ENCODE data around the gene SLC2A11.
A peak's percentile ranks its signal among the peaks of the same experiment; 100 is the strongest.

The SLC2A11 gene

DNA sequence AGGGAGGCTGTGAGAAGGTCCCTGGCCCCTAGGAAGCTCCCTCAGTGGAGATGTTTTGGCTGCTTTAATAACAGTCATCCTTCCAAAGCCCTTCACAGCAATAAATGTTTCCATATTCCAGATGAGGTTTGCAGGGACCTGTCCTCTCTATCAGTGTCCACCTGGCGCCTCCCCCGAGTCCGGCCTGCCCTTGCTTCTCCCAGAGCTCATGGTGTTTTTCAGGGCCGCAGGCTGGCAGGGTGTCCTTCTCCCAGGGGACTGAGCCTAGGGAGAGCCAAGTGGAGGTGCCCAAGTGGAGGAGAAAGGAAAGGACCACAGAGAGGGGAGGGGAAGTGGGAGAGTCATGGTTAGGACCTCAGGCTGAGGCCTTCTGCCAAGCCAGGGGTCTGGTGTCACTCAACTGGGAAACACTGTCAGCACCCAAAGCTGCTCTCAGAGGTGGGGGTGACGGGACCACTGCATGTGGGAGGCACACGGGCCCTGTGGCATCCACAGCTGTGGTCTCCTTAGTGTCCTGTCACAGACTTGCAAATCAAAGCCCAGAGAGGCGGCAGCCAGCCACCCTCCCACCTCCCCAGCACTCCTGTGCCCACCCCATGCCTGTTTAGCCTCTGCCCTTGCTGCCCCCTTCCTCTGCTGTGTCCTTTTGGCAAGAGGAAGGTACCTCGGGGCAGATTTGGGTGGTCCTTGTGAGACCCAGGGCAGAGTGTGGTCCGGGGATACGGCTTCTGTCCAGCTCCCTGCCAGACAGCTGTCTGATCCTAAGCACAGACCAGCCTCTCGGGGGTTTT lies 25.3 kb upstream of the SLC2A11 start:
- no peak for DNase-seq (ENCODE audit: low read depth in 3 of 3)

DNA sequence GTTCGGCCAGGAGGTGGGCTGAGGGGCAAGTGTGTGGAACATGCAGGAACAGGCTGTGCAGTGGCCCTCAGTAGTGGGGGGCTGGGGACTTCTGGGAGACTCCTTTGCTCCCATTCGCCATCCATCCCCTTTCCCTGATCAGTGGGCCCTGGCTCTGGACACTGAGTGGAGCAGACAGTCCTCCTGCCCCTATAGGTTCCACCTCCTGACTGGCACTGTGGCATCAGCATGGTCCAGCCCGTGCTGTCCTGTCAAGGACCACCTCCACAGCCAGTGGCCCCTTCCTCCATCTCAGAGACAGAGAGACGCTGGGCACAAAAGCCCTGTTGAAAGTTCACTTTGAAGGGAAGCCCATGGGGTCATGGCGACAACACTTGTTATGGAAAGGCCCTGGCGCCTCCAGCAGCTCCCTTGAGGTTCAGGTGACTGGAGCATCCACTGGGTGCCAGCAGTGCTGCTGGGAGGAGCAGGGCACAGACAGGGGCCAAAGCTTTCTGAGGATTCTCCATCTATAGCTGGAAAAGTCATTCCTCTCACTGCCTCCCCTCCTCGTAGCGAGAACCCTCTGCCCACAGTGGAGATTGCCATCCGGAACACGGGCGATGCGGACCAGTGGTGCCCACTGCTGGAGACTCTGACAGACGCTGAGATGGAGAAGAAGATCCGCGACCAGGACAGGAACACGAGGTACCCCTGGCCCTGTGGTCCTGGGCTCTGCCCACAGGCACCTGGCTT lies 24.5 kb upstream of the SLC2A11 start:
- DNase-seq (ENCODE audit: low read depth in 3 of 3), result no peak

DNA sequence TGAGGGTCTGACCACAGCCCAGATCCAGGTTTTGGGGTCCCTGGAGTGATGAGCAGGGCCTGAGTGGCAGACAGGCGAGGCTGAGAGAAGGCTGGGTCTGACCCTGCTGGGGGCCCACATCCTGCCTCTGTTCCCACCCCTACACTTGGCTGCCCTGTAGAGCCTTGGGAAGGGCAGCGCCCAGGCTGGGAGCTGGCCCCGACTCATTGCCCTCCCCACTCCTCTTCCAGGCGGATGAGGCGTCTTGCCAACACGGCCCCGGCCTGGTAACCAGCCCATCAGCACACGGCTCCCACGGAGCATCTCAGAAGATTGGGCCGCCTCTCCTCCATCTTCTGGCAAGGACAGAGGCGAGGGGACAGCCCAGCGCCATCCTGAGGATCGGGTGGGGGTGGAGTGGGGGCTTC lies 23.8 kb upstream of the SLC2A11 start:
- DNase-seq (ENCODE audit: low read depth in 3 of 3), result no peak

DNA sequence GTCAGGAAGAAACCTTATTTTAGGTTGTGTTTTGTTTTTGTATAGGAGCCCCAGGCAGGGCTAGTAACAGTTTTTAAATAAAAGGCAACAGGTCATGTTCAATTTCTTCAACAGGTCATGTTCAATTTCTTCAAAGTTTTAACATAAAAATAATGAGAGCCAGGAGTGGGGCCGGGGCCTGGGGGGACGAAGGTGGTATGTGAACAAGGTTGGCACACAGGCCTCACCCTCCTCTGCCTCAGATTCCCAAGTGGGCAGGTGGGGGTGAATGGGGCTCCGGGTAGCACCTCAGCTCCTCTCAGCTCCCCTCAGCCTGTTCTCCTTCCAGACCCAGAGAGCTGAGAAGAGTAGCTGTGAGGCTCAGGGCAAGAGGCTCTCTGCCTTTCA lies 23.3 kb upstream of the SLC2A11 start:
- no peak for DNase-seq (ENCODE audit: low read depth in 3 of 3)

DNA sequence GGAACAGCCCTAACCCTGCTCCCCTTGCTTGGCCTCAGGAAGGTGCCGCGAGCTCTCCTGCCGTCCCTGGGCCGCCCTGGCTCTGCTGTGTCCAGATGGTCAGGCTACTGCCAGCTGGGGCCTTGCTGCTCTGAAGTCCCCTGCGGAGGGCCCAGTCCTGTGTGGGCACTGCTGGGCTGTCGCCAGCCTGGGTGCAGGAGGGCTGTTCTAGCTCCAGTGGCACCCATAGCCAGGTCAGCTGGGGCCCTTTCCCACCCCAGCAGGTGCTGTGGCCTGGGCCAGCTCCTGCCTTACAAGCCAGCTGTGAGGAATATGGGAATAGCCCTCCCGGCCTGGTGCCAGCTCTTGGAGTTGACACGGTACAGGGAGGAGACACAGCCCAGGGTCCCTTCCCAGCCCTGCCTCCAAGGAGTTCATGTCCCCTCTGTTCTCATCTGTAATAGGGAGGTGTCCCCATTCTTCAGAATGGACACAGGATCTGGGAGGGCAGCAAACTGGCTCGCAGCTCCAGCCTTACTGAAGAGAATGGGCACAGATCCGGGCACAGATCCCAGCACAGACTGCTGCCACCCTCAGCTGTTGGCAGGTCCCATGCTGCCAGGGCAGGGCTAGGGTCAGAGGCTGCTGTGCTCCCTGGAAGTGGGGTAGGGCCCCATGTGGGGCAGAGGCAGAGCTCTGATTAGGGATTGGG lies 22.7 kb upstream of the SLC2A11 start:
- DNase-seq (ENCODE audit: low read depth in 3 of 3), result no peak

DNA sequence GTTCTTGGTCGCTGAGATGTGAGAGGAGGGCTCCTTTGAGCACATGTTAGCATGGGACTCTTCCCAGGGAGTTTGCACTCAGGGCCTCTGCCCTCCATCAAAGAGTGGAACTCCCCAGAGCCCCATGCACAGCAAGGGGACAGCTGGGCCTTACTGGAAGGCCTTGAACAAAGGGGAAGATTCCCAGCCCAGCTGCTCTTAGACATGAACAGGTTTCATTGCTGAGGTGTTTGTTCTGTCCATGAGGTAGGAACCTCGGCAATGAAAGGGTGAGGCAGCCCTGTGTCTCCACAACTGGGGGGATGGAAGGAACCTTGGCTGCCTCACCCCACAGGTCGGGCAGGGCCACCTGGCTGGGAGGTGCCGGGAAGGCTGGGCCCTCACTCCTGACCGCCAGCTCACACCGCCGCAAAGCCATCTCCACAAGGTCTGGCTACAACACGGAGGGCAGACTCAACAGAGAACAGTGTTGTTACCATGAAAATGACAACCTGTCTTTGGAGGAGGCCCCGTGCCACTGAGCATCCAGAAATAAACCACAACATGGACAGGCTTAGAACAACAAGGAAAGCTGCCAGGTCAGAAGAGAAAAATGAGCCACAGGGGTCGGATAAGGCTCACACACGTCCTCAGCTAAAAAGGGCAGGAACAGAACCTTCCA lies 22.1 kb upstream of the SLC2A11 start:
- no peak for DNase-seq (ENCODE audit: low read depth in 3 of 3)

DNA sequence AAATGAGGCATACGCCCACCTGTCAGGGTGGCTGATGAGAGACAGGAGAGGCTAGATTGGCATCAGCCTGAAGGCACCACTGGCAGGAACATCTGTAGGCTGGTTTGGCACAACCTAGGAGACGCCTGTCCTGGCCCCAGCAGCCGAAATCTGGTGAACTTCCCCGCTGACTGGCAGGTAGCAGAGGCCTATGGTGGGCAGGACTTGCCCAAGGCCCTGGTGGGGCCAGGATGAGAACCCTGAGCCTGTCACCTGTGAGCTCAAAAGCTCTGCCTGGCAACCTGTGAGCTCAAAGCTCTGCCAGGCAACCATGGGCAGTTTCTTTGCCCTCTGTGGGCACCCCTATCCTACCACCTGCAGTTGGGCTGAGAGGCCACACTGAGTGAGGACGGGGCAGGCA lies 21.4 kb upstream of the SLC2A11 start:
- DNase-seq (ENCODE audit: low read depth in 3 of 3), result no peak

DNA sequence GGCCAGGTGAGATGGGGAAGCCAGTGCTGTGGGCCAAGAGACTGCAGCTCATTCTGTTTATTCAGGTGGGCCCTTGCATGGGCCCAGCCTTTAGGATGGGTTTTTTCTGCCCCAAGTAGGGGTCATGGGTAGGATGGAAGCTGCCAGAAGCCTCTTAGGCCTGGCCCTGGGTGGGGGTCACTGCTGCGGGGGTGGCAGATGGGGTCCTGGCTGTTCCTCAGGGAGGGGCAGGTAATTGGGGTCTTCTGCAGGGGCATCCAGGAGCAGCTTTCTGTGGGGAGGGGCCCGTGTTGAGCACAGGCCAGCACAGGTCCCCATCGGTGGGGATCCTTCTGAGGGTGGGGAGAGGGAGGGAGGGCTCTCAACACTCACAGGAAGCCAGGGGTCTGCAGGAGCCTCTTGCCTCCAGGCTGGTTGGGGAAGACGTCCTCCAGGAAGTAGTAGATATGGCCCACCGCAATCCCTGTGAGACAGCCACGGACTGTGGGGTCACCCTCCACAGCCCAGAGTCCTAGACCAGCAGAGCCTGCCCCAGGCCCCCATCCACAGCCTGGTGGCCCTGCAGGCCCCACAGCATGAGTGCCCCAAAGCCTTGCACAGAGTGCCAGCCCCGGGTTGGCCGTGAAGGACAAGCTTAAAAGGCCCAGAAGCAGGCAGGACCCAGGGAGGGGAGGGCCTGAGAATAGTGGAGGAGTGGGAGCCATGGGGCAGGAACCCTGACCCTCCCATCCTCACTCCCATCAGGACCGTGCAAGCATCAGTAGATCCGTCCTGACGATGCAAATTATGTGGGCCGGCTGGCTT lies 20.8 kb upstream of the SLC2A11 start:
- DNase-seq (ENCODE audit: low read depth in 3 of 3), result no peak

DNA sequence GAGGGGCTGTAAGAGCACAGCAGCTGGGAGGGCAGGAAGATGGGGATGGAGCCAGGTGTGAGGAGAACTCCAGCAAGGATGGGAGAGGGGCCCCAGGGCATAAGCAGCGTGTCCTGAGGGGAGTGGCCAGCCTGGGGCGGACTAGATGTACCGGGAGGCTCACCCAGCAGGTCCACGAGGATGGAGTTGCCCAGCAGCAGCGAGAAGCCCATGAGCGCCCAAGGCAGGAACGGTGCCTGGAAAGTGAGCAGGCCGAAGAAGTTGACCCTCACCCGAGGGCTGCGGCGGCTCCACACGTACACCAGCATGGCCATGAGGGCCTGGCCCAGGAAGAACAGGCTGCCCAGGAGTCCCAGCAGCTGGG lies 20.2 kb upstream of the SLC2A11 start:
- DNase-seq (ENCODE audit: low read depth in 3 of 3), result no peak

DNA sequence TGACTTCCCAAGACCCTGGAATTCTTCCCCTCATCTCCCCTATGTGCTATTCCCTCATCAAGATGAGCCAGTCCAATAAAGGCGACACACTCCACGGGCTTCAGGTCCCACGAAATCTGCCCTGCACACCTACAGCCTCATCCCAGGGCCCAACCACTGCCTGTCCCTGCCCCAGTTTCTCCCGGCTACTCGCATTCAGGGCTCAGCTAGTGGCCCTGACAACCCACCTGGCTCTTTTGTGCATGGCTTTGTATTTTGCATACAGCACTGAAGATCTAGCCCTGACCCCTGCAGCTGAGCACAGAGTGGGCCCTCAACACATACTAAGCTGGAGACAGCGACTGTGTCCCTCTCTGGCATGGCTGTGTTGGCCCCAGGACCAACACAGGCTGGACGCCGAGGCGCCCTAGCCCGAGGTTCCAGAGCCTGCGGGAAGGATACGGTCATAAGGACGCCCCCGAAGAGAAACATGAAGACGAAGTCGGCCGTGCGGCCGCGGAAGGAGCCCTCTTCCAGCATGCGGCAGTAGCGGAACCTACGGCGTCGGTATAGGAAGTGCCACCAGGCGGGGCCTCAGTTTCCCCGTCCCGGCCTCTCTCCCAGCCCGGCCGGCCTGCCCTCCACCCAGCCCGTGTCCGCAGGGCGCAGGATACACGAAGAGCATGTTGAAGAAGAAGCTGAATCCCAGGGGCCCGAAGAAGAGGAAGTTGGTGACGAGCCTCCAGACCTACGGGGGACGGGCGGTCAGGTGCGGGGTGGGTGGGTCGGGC lies 19.6 kb upstream of the SLC2A11 start:
- no peak for DNase-seq (ENCODE audit: low read depth in 3 of 3)

DNA sequence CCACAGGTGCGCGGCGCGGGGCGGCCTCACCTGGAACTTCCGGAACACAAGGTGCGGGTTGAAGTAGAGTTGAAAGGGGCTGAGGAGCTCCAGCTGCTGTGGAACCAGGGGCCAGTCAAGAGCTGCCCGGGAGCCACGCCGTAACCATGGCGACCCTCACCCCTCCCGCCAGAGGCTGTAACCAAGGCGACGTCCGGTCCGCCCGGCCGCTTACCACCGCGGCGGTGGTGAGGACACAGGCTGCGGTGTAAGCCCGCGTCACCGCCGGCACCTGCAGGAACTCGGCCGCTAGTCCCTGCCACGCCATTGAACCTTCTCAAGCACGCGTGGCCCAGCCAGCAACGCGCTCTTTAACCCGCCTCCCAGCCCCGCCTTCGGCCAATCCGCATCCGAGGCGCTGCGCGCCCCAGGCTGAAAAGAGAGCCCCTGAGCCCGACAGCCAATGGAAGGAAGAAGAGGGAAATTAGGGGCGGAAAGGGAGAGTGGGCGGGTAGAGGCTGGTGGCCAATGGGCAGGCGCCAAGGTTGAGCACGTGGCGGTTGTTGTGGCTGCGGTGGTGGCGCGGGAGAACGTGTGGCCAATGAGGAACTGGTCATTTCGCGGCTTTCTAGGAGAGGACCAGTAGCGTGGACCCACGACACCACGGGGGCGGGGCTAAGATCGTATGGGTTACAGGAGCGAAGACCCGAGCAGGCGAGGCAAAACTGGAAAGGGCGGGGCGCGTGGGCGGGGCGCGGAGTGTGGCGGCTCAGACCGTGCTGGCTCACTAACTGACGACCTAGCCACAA lies 18.8 kb upstream of the SLC2A11 start, which contains the start of gene DERL3:
Gene DERL3 (minus strand): TSS at position 326 of the 788 bp plus-strand sequence. CDS start 19 bp downstream, at position 307.
- DNase-seq (ENCODE audit: low read depth in 3 of 3), result peak; percentile 84 to 88 (median 87)

DNA sequence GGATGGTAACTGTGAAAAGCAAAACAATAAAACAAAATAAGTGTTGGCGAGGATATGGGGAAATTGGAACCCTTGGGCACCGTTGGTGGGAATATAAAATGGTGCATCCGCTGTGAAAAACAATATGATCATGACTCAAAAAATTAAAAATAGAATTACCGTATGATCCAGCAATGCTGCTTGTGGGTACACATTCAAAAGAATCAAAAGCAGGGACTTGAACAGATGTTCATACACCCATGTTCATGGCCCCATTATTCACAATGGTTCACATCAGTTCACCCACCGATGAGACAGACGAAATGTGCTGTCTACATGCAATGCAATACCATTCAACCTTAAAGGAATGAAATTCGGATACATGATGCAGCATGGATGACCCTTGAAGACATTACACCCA lies 17.6 kb upstream of the SLC2A11 start:
- DNase-seq (ENCODE audit: low read depth in 3 of 3), result no peak

DNA sequence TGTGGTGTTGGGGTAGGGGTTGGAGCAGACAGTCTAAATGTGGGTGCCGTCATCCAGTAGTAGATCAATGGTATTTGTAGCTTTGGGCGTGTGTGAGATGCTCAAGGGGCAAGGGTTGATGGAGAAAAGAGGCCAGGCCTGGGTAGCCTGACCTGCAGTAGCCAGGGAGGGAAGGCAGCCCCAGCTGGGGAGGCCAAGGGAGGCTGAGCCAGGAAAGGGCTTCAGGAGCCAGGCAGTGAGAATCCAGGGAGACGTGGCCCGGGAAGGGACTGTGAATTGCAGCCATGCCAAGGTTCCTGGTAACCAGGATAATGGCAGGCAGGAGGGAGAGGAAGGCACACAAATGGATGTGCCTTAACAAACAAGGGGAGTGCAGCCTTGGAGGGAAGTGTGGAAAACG lies 16.4 kb upstream of the SLC2A11 start:
- no peak for DNase-seq (ENCODE audit: low read depth in 3 of 3)

DNA sequence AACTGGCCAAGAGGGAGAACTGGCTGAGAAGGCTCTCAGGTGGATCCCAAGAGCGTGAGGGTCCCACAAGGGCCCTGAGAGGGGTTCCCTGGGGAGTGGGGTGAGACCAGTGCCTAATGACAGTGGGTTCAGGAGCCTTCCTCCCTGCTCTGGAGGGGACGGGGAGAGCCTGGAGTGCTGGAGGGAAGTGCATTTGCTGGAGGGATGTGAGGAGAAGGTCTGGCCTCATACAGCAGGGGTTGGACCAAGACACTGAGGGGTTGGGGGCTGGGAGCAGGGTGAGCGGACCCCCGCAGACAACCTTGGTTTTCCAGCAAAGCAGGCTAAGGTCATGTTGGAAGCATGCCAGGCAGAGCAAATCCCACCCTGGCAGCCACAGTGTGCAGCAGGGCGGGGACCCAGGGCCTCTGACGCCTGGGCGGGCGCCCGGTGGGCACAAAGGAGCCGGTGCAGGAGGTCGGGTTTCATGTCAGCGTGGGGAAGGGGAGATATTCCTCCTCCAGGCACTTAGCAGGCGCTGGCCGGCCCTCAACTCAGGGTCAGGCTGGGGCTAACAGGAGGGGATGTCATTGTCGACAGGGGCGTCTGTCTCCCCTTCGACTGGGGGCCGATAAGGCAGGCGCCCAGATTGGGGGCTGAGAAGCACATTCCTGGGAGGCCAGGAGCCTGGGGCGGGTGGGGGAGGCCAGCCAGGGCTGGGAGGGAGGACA lies 15.8 kb upstream of the SLC2A11 start:
- DNase-seq (ENCODE audit: low read depth in 3 of 3), result no peak

DNA sequence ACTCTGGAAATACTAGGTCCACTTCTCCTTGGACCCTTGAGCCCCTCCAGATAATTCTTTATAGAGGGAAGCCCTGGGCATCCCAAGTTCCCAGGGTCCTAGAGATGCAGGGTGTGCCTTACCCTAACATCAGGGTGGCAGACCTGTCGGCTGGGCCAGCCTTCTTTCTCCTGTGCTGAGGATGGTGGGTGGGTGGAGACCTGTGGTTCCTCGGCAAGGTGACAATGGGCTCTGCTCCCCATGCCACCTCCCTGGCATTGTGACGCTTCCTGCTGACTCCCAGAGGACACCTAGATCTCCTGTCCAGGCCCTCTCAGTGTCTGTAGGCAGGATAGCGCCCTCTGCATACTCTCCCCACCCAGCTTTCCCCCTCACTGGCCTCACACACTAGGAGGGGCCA lies 15.1 kb upstream of the SLC2A11 start:
- DNase-seq (ENCODE audit: low read depth in 3 of 3), result no peak

DNA sequence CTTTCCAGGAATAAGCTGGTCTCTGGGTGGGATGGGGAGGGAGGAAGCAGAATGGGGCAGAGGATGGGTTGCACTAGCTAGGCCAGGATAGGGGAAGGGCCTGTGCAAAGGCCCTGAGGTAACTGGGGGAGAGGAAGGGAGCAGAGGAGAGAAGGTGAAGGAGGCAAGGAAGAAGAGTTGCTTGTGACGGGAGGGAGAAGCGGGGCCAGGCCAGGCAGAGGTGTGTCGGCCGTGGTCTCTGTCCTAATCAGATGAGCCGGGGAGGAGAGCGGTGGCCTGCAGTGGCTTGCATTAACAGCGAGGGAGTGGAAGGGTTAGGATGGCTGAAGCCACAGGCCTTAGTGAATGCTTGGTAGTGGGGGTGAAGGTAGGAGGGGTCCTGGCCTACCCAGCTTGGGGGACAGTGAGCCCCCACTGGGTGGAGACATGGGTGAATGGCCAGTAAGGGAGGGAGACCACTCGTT lies 12.9 kb upstream of the SLC2A11 start:
- no peak for DNase-seq (ENCODE audit: low read depth in 3 of 3)

DNA sequence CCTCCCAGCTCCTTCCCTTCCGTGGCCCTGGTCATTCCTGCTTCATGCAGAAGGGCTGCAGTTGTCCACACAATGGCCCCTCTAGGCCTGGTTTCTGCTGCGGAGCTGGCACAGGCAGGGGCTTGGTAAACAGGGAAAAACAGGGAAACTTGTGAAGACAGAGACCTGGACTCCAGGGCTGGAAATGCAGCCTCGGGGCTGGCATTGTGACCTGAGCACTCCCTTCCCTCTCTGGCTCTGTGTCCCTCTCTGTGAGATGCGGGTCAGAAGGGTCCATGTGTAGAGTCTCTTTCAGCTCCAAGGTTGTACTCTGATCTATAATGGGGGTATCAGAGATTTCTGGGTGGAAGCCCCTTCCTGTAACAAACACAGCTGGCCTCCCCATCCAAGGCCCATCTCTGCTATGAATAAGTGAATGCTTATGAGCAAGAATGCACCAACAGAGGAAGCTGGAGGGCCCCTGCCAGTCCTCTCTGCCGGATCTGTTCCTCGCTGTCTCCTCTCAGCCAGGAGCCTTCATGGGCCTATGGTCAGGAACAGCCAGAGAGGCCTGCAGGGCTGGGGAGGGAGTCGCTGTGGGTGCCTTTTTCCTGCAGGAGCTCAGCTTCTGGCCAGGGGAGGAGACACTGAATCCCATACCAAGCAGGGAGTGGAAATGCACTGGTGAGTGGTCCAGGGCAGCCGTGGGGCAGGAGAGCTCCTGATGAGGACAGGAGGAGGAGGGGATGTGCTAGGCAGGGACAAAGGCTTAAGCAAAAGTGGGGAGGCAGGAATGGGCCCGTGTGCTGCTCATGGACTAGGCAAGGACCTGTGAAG lies 12.2 kb upstream of the SLC2A11 start:
- DNase-seq (ENCODE audit: low read depth in 3 of 3), result no peak

DNA sequence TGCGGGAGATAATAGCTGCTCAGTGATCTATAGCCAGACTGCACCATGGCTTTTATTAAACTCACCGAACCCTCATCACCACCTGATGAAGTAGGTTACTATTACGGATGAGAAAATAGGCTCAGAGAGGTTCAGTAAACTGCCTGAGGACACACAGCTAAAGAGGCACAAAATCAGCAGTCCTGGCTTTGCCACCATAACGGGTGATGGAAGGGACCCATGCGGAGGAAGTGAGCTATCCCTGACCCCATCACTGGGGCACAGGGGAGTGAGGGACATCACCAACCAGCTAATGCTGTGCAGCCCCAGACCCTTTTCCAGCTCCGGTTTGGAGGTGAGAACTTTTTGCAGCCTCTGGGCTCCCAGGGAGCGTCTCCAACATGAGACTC lies 11.6 kb upstream of the SLC2A11 start:
- DNase-seq (ENCODE audit: low read depth in 3 of 3), result no peak
